B cell (primary cell): ENCODE data around the gene PDLIM7. TPM values are rescaled to one million over a fixed set of nuclear protein-coding genes. Genes with fewer than 3 reads are reported as not detected.

Source experiments
- ATAC-seq: fragments of 200-7000 bp; cut with Tn5 transposase; one replicate; pipeline ENCODE4 v1.10.0; 2021; ENCODE audit warnings: low read depth, mild to moderate bottlenecking, moderate number of reproducible peaks, moderate library complexity
- CTCF ChIA-PET: fragments of 350-600 bp; sonication (Branson Sonifier 250); formaldehyde crosslinking; loops from one replicate; lab custom pipeline; 2021; ENCODE audit warnings: antibody characterized with exemption, inconsistent platforms; lab: Charles Lee
- POLR2A ChIA-PET: fragments of 350-600 bp; sonication (Branson Sonifier 250); formaldehyde crosslinking; loops from one replicate; lab custom pipeline; 2021; ENCODE audit warnings: antibody characterized with exemption; lab: Charles Lee
- DNase-seq: peaks from one replicate; pipeline ENCODE4 v3.0.0; 2013
- H2AFZ ChIP-seq: 2 replicates; pipeline ENCODE4 v1.6.1; 2012; ENCODE audit warnings: mild to moderate bottlenecking, low read depth, low read length; ENCODE audit not compliant: insufficient read depth, poor library complexity, severe bottlenecking
- H3K27ac ChIP-seq, 2 donors: 1 replicate in 1 of 2; 2 replicates in 1 of 2; pipeline ENCODE4 v1.5.1; 2012 to 2013; ENCODE audit warnings: low read length in 2 of 2, mild to moderate bottlenecking in 2 of 2, moderate library complexity in 1 of 2
- H3K27me3 ChIP-seq, 4 experiments: fragments of 200-600 bp in 1 of 4; sonication (generic) in 1 of 4; replicated peaks in 1 of 4; 1 replicate in 2 of 4; 2 replicates in 2 of 4; pipeline versions ENCODE4 v1.6.1 to v1.7.0; 2013 to 2016; ENCODE audit warnings: low read length in 3 of 4, mild to moderate bottlenecking in 2 of 4, mixed read lengths in 1 of 4, moderate library complexity in 1 of 4; ENCODE audit not compliant: insufficient read depth in 4 of 4, control insufficient read depth in 3 of 4; ENCODE audit errors: control extremely low read depth in 1 of 4
- H3K36me3 ChIP-seq, 2 experiments: replicated peaks in 1 of 2; 1 replicate in 1 of 2; 2 replicates in 1 of 2; pipeline versions ENCODE4 v1.6.1 to v1.7.1; 2013; ENCODE audit warnings: low read length in 1 of 2; ENCODE audit not compliant: insufficient read depth in 2 of 2, control insufficient read depth in 1 of 2; ENCODE audit errors: control extremely low read depth in 1 of 2, extremely low read depth in 1 of 2
- H3K4me1 ChIP-seq, 2 donors: fragments of 200-600 bp in 1 of 2; sonication (generic) in 1 of 2; 1 replicate in 1 of 2; 2 replicates in 1 of 2; pipeline versions ENCODE4 v1.5.1 to v1.6.1; 2013 to 2017; ENCODE audit warnings: low read length in 2 of 2; ENCODE audit not compliant: control insufficient read depth in 2 of 2, insufficient read depth in 2 of 2
- H3K4me2 ChIP-seq: replicated peaks from 2 replicates; pipeline ENCODE3; 2012; ENCODE audit warnings: mild to moderate bottlenecking, low read depth, low read length; ENCODE audit not compliant: poor library complexity, severe bottlenecking
- H3K4me3 ChIP-seq, 5 experiments: fragments of 200-600 bp in 1 of 5; sonication (generic) in 1 of 5; 1 replicate in 3 of 5; 2 replicates in 2 of 5; pipeline versions ENCODE4 v1.5.1 to v1.7.0; 2011 to 2016; ENCODE audit warnings: low read length in 4 of 5, mild to moderate bottlenecking in 4 of 5, low read depth in 2 of 5, control low read depth in 1 of 5, moderate library complexity in 1 of 5; ENCODE audit not compliant: insufficient read depth in 1 of 5; ENCODE audit errors: control extremely low read depth in 1 of 5, extremely low read depth in 1 of 5
- H3K79me2 ChIP-seq: fragments of 200-600 bp; sonication (generic); one replicate; pipeline ENCODE4 v1.6.0; 2016; ENCODE audit warnings: low read length; ENCODE audit not compliant: control insufficient read depth, insufficient read depth
- H3K9ac ChIP-seq: fragments of 200-600 bp; sonication (generic); 2 replicates; pipeline ENCODE4 v1.6.1; 2017; ENCODE audit warnings: mild to moderate bottlenecking, low read length, moderate library complexity
- H3K9me3 ChIP-seq, 3 donors: one replicate each; pipeline versions ENCODE4 v1.6.1 to v1.7.1; 2013; ENCODE audit warnings: low read length in 2 of 3; ENCODE audit not compliant: control insufficient read depth in 2 of 3, insufficient read depth in 1 of 3; ENCODE audit errors: control extremely low read depth in 1 of 3
- H4K20me1 ChIP-seq: 2 replicates; pipeline ENCODE4 v1.6.0; 2012; ENCODE audit warnings: mild to moderate bottlenecking, low read length; ENCODE audit not compliant: insufficient read depth, control insufficient read depth, poor library complexity, severe bottlenecking
- H3K27ac Mint-ChIP-seq: one replicate; pipeline ENCODE4 v1.8.0; 2021; ENCODE audit warnings: mixed read lengths
- H3K27me3 Mint-ChIP-seq: one replicate; pipeline ENCODE4 v1.8.0; 2021; ENCODE audit warnings: mixed read lengths
- H3K4me1 Mint-ChIP-seq: one replicate; pipeline ENCODE4 v1.8.0; 2021; ENCODE audit warnings: mixed read lengths
- H3K4me3 Mint-ChIP-seq: one replicate; pipeline ENCODE4 v1.8.0; 2021; ENCODE audit warnings: mixed read lengths
- H3K9me3 Mint-ChIP-seq: one replicate; pipeline ENCODE4 v1.8.0; 2022; ENCODE audit warnings: mixed read lengths; ENCODE audit not compliant: insufficient read depth
- CTCF ChIP-seq: fragments of 200-600 bp; IDR thresholded peaks from one replicate; pipeline ENCODE4 v1.8.0; 2022; ENCODE audit warnings: antibody characterized with exemption, mild to moderate bottlenecking
- EZH2 ChIP-seq: IDR thresholded peaks from 2 replicates; pipeline ENCODE4 v1.6.1; 2012; ENCODE audit warnings: borderline replicate concordance, low read depth, mild to moderate bottlenecking, moderate library complexity, low read length; ENCODE audit not compliant: insufficient read depth, poor library complexity, severe bottlenecking
- WGBS: methylation state at CpG from one replicate; pipeline ENCODE4 v1.1.5; 2013; ENCODE audit warnings: missing lambda C conversion rate; ENCODE audit not compliant: insufficient coverage; 5-methylcytosine and 5-hydroxymethylcytosine counted together
- intact Hi-C: fragments of 100-400 bp; cut with micrococcal nuclease; formaldehyde crosslinking; loops from one replicate; pipeline ENCODE4 v1.10.0; 2022
- polyA plus RNA-seq: library from polyadenylated mRNA; depleted of rRNA; stranded (reverse); fragments of >200 nt; gene quantifications from 2 replicates; pipeline ENCODE4 v1.2.3, GENCODE V29; 2012
- total RNA-seq, 2 donors: library from RNA; stranded (reverse); fragments of 120-200 nt in 1 of 2; gene quantifications; 1 replicate in 1 of 2; 2 replicates in 1 of 2; pipeline versions ENCODE4 v1.2.3 to v1.2.4, GENCODE V29; 2013 to 2022

Gene PDLIM7
- total and polyA plus RNA-seq, 2 donors (not counting 1 experiment from before 2014, with no cell fraction given), result 23.9 to 25.8 TPM

GRCh38 chr5:177469750-177470525 is 27.5 kb downstream of the PDLIM7 start:
- intact Hi-C loops, result no loop called here
- Mint-ChIP-seq H3K27ac (no peak overlapping the region), H3K4me1 (peaks cover 8% of the 10 kb centered on the region), H3K4me3 (no peak overlapping the region), H3K27me3 (peaks cover 13% of the 10 kb centered on the region), H3K9me3 (peaks cover 2% of the 10 kb centered on the region)
- CTCF ChIA-PET, result interaction anchor here (1.0 to 1.5 kb wide), 2 partner anchors 65 to 68 kb away, joined by 4 read pairs; no protein-coding TSS in a partner anchor
- H3K9me3 ChIP-seq, result no peaks in the 10 kb centered on the region
- H3K27ac ChIP-seq, result no peak overlapping the region
- H3K9ac ChIP-seq, result no peak overlapping the region
- TF ChIP-seq CTCF (no peak), EZH2 (no peak)
- H4K20me1 ChIP-seq, result peaks cover 11% of the 10 kb centered on the region
- no peaks in the 10 kb centered on the region for H3K79me2 ChIP-seq
- H3K4me2 ChIP-seq, result no peak overlapping the region
- POLR2A ChIA-PET, result no interaction called here
- H3K4me1 ChIP-seq, result peaks cover 7 to 10% of the 10 kb centered on the region in 2 donors
- no peak for ATAC-seq
- no peaks in the 10 kb centered on the region for H3K36me3 ChIP-seq
- no peak for DNase-seq
- no peak overlapping the region for H3K4me3 ChIP-seq
- no peak overlapping the region for H2AFZ ChIP-seq
- H3K27me3 ChIP-seq, result peaks cover 0 to 24% (median 7%) of the 10 kb centered on the region in 4 experiments
- 80% methylated on average over 7 of the region's 8 CpGs for WGBS
